Activated CD8-positive, alpha-beta T cell treated with anti-CD3 and anti-CD28 coated beads for 36 hours (primary cell): ENCODE measurements around the gene ELANE. TPM values are rescaled to one million over a fixed set of nuclear protein-coding genes. Genes with fewer than 3 reads are reported as not detected.

Experiments used
- ATAC-seq: fragments of 200-7000 bp; cut with Tn5 transposase; one replicate; pipeline ENCODE4 v1.10.0; 2021; ENCODE audit warnings: mild to moderate bottlenecking, moderate library complexity
- CTCF ChIA-PET: fragments of 350-600 bp; sonication (Branson Sonifier 250); formaldehyde crosslinking; loops from one replicate; lab custom pipeline; 2021; ENCODE audit warnings: antibody characterized with exemption; lab: Charles Lee
- POLR2A ChIA-PET: fragments of 350-600 bp; sonication (Branson Sonifier 250); formaldehyde crosslinking; loops from one replicate; lab custom pipeline; 2021; ENCODE audit warnings: antibody characterized with exemption; lab: Charles Lee
- DNase-seq: peaks from one replicate; pipeline ENCODE4 v3.0.0-alpha.2; 2020
- H3K27ac Mint-ChIP-seq: one replicate; pipeline ENCODE4 v1.8.0; 2021; ENCODE audit warnings: mild to moderate bottlenecking, mixed read lengths
- H3K27me3 Mint-ChIP-seq: one replicate; pipeline ENCODE4 v1.8.0; 2021; ENCODE audit warnings: mixed read lengths
- H3K36me3 Mint-ChIP-seq: one replicate; pipeline ENCODE4 v1.8.0; 2021; ENCODE audit warnings: low read depth, mixed read lengths
- H3K4me1 Mint-ChIP-seq: one replicate; pipeline ENCODE4 v1.8.0; 2021; ENCODE audit warnings: low read depth, mixed read lengths
- H3K4me3 Mint-ChIP-seq: one replicate; pipeline ENCODE4 v1.8.0; 2021; ENCODE audit warnings: mild to moderate bottlenecking, moderate library complexity, mixed read lengths
- H3K9me3 Mint-ChIP-seq: one replicate; pipeline ENCODE4 v1.8.0; 2021; ENCODE audit warnings: mixed read lengths
- intact Hi-C: fragments of 100-400 bp; cut with micrococcal nuclease; formaldehyde crosslinking; loops from one replicate; pipeline ENCODE4 v1.10.0; 2022
- total RNA-seq, 2 experiments: library from RNA; stranded (reverse); gene quantifications; one replicate each; pipeline ENCODE4 v1.2.3, GENCODE V29; 2021
- TF ChIP-seq, protein P1 (sequence below): fragments of 200-600 bp; IDR thresholded peaks from one replicate; pipeline ENCODE4 v1.8.0; 2022; ENCODE audit warnings: antibody characterized with exemption, mild to moderate bottlenecking

Gene ELANE
- total RNA-seq, 2 experiments from 2014 or later = not detected

- no peak for ATAC-seq
- POLR2A ChIA-PET = interaction anchor here (0.5 to 2.2 kb wide), 3 partner anchors 12 to 25 kb away, joined by 3 to 5 read pairs (median 3); no protein-coding TSS in a partner anchor
- Mint-ChIP-seq H3K27me3 (peaks cover 10% of the 10 kb centered on the region), H3K4me3 (no peak overlapping the region), H3K9me3 (no peaks in the 10 kb centered on the region), H3K4me1 (no peaks in the 10 kb centered on the region), H3K27ac (no peak overlapping the region), H3K36me3 (peaks cover 5% of the 10 kb centered on the region)
- TF ChIP-seq, protein P1, sequence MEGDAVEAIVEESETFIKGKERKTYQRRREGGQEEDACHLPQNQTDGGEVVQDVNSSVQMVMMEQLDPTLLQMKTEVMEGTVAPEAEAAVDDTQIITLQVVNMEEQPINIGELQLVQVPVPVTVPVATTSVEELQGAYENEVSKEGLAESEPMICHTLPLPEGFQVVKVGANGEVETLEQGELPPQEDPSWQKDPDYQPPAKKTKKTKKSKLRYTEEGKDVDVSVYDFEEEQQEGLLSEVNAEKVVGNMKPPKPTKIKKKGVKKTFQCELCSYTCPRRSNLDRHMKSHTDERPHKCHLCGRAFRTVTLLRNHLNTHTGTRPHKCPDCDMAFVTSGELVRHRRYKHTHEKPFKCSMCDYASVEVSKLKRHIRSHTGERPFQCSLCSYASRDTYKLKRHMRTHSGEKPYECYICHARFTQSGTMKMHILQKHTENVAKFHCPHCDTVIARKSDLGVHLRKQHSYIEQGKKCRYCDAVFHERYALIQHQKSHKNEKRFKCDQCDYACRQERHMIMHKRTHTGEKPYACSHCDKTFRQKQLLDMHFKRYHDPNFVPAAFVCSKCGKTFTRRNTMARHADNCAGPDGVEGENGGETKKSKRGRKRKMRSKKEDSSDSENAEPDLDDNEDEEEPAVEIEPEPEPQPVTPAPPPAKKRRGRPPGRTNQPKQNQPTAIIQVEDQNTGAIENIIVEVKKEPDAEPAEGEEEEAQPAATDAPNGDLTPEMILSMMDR = no peak
- CTCF ChIA-PET = no interaction called here
- no peak for DNase-seq
- intact Hi-C loops = no loop called here
These were observed 30.8 kb upstream of the ELANE start for GRCh38 chr19:821231-821824.

DNA sequence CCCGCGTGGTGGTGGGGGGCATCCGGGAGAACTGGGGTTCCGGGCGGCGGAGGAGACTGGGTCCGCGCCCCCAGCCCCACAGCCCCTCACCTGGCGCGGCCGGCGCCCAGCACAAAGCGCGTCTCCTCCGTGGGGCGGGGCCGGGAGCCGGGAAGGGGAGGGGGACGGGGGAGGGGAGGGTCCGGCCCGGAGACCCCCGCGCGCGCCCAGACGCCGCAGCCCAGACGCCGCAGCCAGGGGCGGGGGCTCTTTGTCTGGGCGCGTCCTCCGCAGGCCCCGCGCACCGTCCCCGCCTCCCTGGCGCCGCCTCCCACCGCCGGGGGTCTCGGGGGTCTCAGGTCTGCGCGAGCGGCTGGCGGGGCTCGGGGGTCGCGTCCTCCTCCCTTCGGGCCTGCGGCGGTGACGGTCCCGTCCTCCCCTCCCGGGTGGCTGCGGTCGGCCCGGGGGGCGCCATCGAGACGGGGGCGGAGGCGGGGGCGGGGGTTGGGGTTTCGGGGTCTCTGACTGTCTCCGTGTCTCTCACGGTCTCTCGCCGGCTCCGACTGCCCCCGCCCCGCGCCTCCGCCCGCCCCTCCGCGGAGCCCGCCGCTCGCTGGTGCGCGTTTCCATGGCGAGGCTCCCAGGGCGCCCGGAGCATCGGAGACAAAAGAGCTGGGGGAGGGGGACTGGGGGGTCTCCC lies 30.1 kb upstream of the ELANE start, which contains the start of gene PLPPR3:
TSS of gene PLPPR3 (minus strand) at position 131 of the 679 bp plus-strand sequence. CDS start 396 bp downstream, outside the sequence.
- POLR2A ChIA-PET = interaction anchor here (0.6 kb wide), 1 partner anchor 32 kb away, joined by 3 read pairs; no protein-coding TSS in a partner anchor
- Mint-ChIP-seq H3K27ac (no peak within 1 kb of the TSS), H3K36me3 (peaks cover under 1% of the 10 kb centered on the region), H3K27me3 (peaks cover 10% of the 10 kb centered on the region), H3K9me3 (no peaks in the 10 kb centered on the region), H3K4me3 (no peak within 1 kb of the TSS), H3K4me1 (no peaks in the 10 kb centered on the region)
- intact Hi-C loops = no loop called here
- DNase-seq (no peak), ATAC-seq (peak; percentile 10)
- TF ChIP-seq, protein P1 = no peak
- CTCF ChIA-PET = no interaction called here

- DNase-seq = no peak
- H3K36me3 Mint-ChIP-seq = no peaks in the 10 kb centered on the region
These were observed 28.5 kb upstream of the ELANE start for GRCh38 chr19:823565-824121.

DNA sequence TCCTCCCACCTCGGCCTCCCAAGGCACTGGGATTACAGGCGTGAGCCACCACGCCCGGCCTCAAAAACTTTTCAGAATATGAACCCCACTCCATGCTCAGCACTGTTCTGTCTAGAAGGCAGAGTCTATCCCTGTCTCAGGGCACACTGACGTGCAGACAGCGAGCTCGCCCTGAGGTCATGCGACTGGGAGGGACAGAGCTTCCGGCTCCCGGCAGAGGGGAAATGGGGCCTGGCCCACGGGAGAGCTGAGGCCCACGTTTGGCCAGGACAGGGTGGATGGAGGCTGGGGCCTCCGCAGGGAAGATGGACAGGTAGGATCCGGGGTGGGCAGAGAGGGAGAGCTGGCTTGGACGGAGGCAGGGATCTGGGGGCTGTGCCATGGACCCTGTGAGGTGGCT lies 27.2 kb upstream of the ELANE start:
- Mint-ChIP-seq H3K27ac (no peak overlapping the region), H3K36me3 (no peaks in the 10 kb centered on the region), H3K4me1 (no peaks in the 10 kb centered on the region), H3K9me3 (no peaks in the 10 kb centered on the region), H3K27me3 (peaks cover 10% of the 10 kb centered on the region), H3K4me3 (no peak overlapping the region)
- POLR2A ChIA-PET = interaction anchor here (0.7 to 1.1 kb wide), 2 partner anchors 21 to 22 kb away, joined by 3 read pairs; no protein-coding TSS in a partner anchor
- intact Hi-C loops = no loop called here
- TF ChIP-seq, protein P1 = no peak
- DNase-seq = no peak
- no peak for ATAC-seq
- CTCF ChIA-PET = no interaction called here

More at GRCh38 chr19:823565-824121, 28.5 kb upstream of the ELANE start:
- Mint-ChIP-seq H3K27ac (no peak overlapping the region), H3K4me3 (no peak overlapping the region), H3K4me1 (no peaks in the 10 kb centered on the region), H3K9me3 (no peaks in the 10 kb centered on the region), H3K27me3 (peaks cover 10% of the 10 kb centered on the region)
- intact Hi-C loops = no loop called here
- ATAC-seq = no peak
- TF ChIP-seq, protein P1 = no peak
- POLR2A ChIA-PET = interaction anchor here (1.1 kb wide), 1 partner anchor 20 kb away, joined by 3 read pairs; no protein-coding TSS in a partner anchor
- CTCF ChIA-PET = no interaction called here
